Transverse colon (tissue), 4 donors: Measurements from ENCODE around the gene LGALS9. TPM values are rescaled to one million over a fixed set of nuclear protein-coding genes. Genes with fewer than 3 reads are reported as not detected.
"Not testable (repeated sequence)": the region's sequence is repeated elsewhere in the genome, so short reads cannot be mapped to it uniquely, and the experiment has no call there.

Source experiments
- DNase-seq: peaks from one replicate; pipeline ENCODE4 v3.0.0-alpha.2; 2019
- H3K27ac ChIP-seq, 4 donors: fragments of 200-600 bp; sonication (generic); 2 replicates each; pipeline ENCODE4 v1.5.1; 2016 to 2018; ENCODE audit warnings: inconsistent platforms in 4 of 4
- H3K27me3 ChIP-seq: fragments of 200-600 bp; sonication (generic); 2 replicates; pipeline ENCODE4 v1.5.1; 2017; ENCODE audit warnings: inconsistent platforms
- H3K36me3 ChIP-seq, 4 donors: fragments of 200-600 bp; sonication (generic); 2 replicates each; pipeline ENCODE4 v1.5.1; 2017 to 2019; ENCODE audit warnings: inconsistent platforms in 4 of 4
- H3K4me1 ChIP-seq, 4 donors: fragments of 200-600 bp; sonication (generic); 2 replicates each; pipeline ENCODE4 v1.5.1; 2017 to 2020; ENCODE audit warnings: inconsistent platforms in 4 of 4
- H3K4me3 ChIP-seq, 4 donors: fragments of 200-600 bp; sonication (generic); 1 replicate in 1 of 4; 2 replicates in 3 of 4; pipeline versions ENCODE4 v1.5.1 to v1.6.1; 2017 to 2019; ENCODE audit warnings: inconsistent platforms in 4 of 4
- H3K9me3 ChIP-seq, 2 donors: fragments of 200-600 bp; sonication (generic); 2 replicates each; pipeline ENCODE4 v1.5.1; 2017 to 2019; ENCODE audit warnings: inconsistent platforms in 2 of 2
- CTCF ChIP-seq, 5 experiments: fragments of 200-600 bp in 3 of 5; fragments of 450-650 bp in 2 of 5; sonication (generic) in 3 of 5; IDR thresholded peaks; 1 replicate in 2 of 5; 2 replicates in 3 of 5; pipeline ENCODE4 v1.5.1; 2016 to 2017; ENCODE audit warnings: antibody characterized with exemption in 5 of 5, inconsistent platforms in 3 of 5, mild to moderate bottlenecking in 2 of 5, moderate library complexity in 1 of 5
- EP300 ChIP-seq: sonication (generic); formaldehyde crosslinking; IDR thresholded peaks from one replicate; pipeline ENCODE4 v1.6.1; 2017; ENCODE audit warnings: antibody characterized with exemption, low read depth
- POLR2A ChIP-seq: fragments of 450-650 bp; IDR thresholded peaks from one replicate; pipeline ENCODE4 v1.6.1; 2016; ENCODE audit warnings: antibody characterized with exemption, mild to moderate bottlenecking, moderate library complexity
- POLR2AphosphoS5 ChIP-seq, 3 donors: sonication (generic); formaldehyde crosslinking; IDR thresholded peaks; one replicate each; pipeline ENCODE4 v1.6.1; 2016; ENCODE audit warnings: antibody characterized with exemption in 3 of 3
- WGBS, 2 donors: methylation state at CpG; one replicate each; pipeline ENCODE4 v1.1.5; 2018; ENCODE audit warnings: low coverage in 1 of 2; 5-methylcytosine and 5-hydroxymethylcytosine counted together
- in situ Hi-C, 4 donors: fragments of 200-750 bp; cut with MboI; loops; one replicate each; pipeline versions ENCODE4 v1.15.0 to v1.15.1; 2017; ENCODE audit warnings: low sequenced_read_pairs in 3 of 4, low pct_ligation_motif_present in 1 of 4, low pct_unique_long_range_greater_than_20kb in 1 of 4
- intact Hi-C: fragments of 100-400 bp; cut with DNase I; formaldehyde crosslinking; loops from one replicate; pipeline ENCODE4 v1.15.1; 2023; ENCODE audit warnings: low total_unique reads
- total RNA-seq, 4 donors: library from RNA; depleted of rRNA; stranded (reverse); fragments of >200 nt; gene quantifications; one replicate each; pipeline ENCODE4 v1.1.0, GENCODE V29; 2016

The LGALS9 gene
- total RNA-seq, 4 donors from 2014 or later: 245 to 463 (median 368) TPM

- Histone ChIP-seq H3K4me3 (no peak overlapping the region), H3K4me1 (peaks cover 3 to 34% (median 15%) of the 10 kb centered on the region in 4 donors), H3K36me3 (peaks cover 0 to 18% (median 9%) of the 10 kb centered on the region in 4 donors), H3K9me3 (no peaks in the 10 kb centered on the region), H3K27ac (no peak overlapping the region), H3K27me3 (no peaks in the 10 kb centered on the region)
- 77 to 82% methylated on average over 4 of the region's 4 CpGs for WGBS, 2 donors
- intact Hi-C loops: no loop called here
- TF ChIP-seq POLR2A (no peak), EP300 (no peak)
- no peak for DNase-seq
- in situ Hi-C loops: loop anchor here in 1 of 4 donors (25.0 kb wide), 1 partner anchor 128 kb away; no protein-coding TSS in a partner anchor
Measured at GRCh38 chr17:27640790-27641189, 9.8 kb downstream of the LGALS9 start.

GRCh38 chr17:27644586-27644985 lies 13.6 kb downstream of the LGALS9 start:
- no peaks in the 10 kb centered on the region for H3K27me3 ChIP-seq
- H3K27ac ChIP-seq: peak overlapping the region in 1 of 4 donors; percentile 25
- DNase-seq: no peak
- no peak for TF ChIP-seq EP300
- peaks cover 11 to 46% (median 29%) of the 10 kb centered on the region in 4 donors for H3K4me1 ChIP-seq
- intact Hi-C loops (no loop called here), in situ Hi-C loops (loop anchor here in 1 of 4 donors (25.0 kb wide), 1 partner anchor 132 kb away; no protein-coding TSS in a partner anchor)
- WGBS, 2 donors: 79 to 100% methylated on average over 1 to 9 of the region's 9 CpGs
- no peaks in the 10 kb centered on the region for H3K9me3 ChIP-seq
- H3K4me3 ChIP-seq: no peak overlapping the region
- H3K36me3 ChIP-seq: peaks cover 0 to 14% (median 6%) of the 10 kb centered on the region in 4 donors

- H3K36me3 ChIP-seq, H3K4me3 ChIP-seq, intact Hi-C loops, H3K9me3 ChIP-seq, DNase-seq, H3K27me3 ChIP-seq: not testable (repeated sequence)
- 83% methylated on average over 3 of the region's 10 CpGs; no CpG with 5 or more reads in 1 of the 2 donors for WGBS, 2 donors
- peaks cover 11 to 42% (median 29%) of the 10 kb centered on the region in 4 donors for H3K4me1 ChIP-seq
- peak overlapping the region in 3 of 4 donors; percentile 79 to 81 (median 79) for H3K27ac ChIP-seq
- peak in 1 of 5 experiments; percentile 38 for TF ChIP-seq CTCF (IDR thresholded peaks at IDR 0.05)
- in situ Hi-C loops: loop anchor here in 1 of 4 donors (25.0 kb wide), 1 partner anchor 133 kb away; no protein-coding TSS in a partner anchor
Measured at GRCh38 chr17:27645621-27646020, 14.6 kb downstream of the LGALS9 start.

- peak overlapping the region; percentile 79 to 81 (median 80) for H3K27ac ChIP-seq
- in situ Hi-C loops: loop anchor here in 1 of 4 donors (25.0 kb wide), 1 partner anchor 134 kb away; no protein-coding TSS in a partner anchor
- intact Hi-C loops: no loop called here
Measured at GRCh38 chr17:27646232-27646631, 15.2 kb downstream of the LGALS9 start.

GRCh38 chr17:27647765-27648164 lies 16.8 kb downstream of the LGALS9 start:
- in situ Hi-C loops (loop anchor here in 1 of 4 donors (25.0 kb wide), 1 partner anchor 135 kb away; no protein-coding TSS in a partner anchor), intact Hi-C loops (no loop called here)
- WGBS, 2 donors: 28 to 44% methylated on average over 7 to 9 of the region's 9 CpGs
- TF ChIP-seq EP300 (peak; percentile 14), CTCF (IDR thresholded peaks at IDR 0.05) (peak in 2 of 5 experiments; percentile 47 to 50), POLR2AphosphoS5 (IDR thresholded peaks at IDR 0.05) (peak in 2 of 3 donors; percentile 27 to 50), POLR2A (peak; percentile 31)
- Histone ChIP-seq H3K36me3 (no peaks in the 10 kb centered on the region), H3K4me3 (no peak overlapping the region), H3K4me1 (peaks cover 11 to 38% (median 29%) of the 10 kb centered on the region in 4 donors), H3K27ac (peak overlapping the region; percentile 79 to 81 (median 80)), H3K9me3 (no peaks in the 10 kb centered on the region), H3K27me3 (no peaks in the 10 kb centered on the region)
- peak; percentile 84 for DNase-seq

More at GRCh38 chr17:27646232-27646631, 15.2 kb downstream of the LGALS9 start:
- 91 to 93% methylated on average over 3 to 13 of the region's 13 CpGs for WGBS, 2 donors
- Histone ChIP-seq H3K4me1 (peaks cover 11 to 38% (median 29%) of the 10 kb centered on the region in 4 donors), H3K9me3 (no peaks in the 10 kb centered on the region), H3K4me3 (no peak overlapping the region), H3K36me3 (no peaks in the 10 kb centered on the region), H3K27me3 (no peaks in the 10 kb centered on the region)
- no peak for DNase-seq
- TF ChIP-seq CTCF (IDR thresholded peaks at IDR 0.05): no peak
- TF ChIP-seq EP300: no peak
- TF ChIP-seq POLR2A: no peak
- TF ChIP-seq POLR2AphosphoS5 (IDR thresholded peaks at IDR 0.05): no peak

GRCh38 chr17:27649111-27649571 lies 18.2 kb downstream of the LGALS9 start:
- intact Hi-C loops, H3K36me3 ChIP-seq, H3K9me3 ChIP-seq, H3K27me3 ChIP-seq, DNase-seq, H3K4me3 ChIP-seq: not testable (repeated sequence)
- WGBS, 2 donors: 20 to 69% methylated on average over 1 to 5 of the region's 5 CpGs
- peaks cover 11 to 38% (median 29%) of the 10 kb centered on the region in 4 donors for H3K4me1 ChIP-seq
- in situ Hi-C loops: loop anchor here in 1 of 4 donors (25.0 kb wide), 1 partner anchor 137 kb away; no protein-coding TSS in a partner anchor
- peak overlapping the region in 3 of 4 donors; percentile 79 to 81 (median 79) for H3K27ac ChIP-seq
